ENCODE results near the gene POMC. TPM values are rescaled to one million over a fixed set of nuclear protein-coding genes. Genes with fewer than 3 reads are reported as not detected.

The POMC gene
- total and polyA plus RNA-seq, 2 of the 8 experiments (the other 6 are each of a cell fraction or from before 2014, with no cell fraction given): 1.7 to 4.7 TPM

GRCh38 chr2:25165992-25166875 is 2.1 kb downstream of the POMC start:
- no peak overlapping the region for H3K14ac ChIP-seq (ENCODE audit: insufficient read length)
- peaks cover 3% of the 10 kb centered on the region; the same call in 1 of the 2 replicates for H3K23me2 ChIP-seq (ENCODE audit: low read depth, low read length)
- no peak overlapping the region for H2AK5ac ChIP-seq (ENCODE audit: low read depth, low read length)
- H2BK5ac ChIP-seq (ENCODE audit: low read depth, low read length): no peak overlapping the region
- TF ChIP-seq POLR2AphosphoS5 (IDR thresholded peaks at IDR 0.05; ENCODE audit: low read depth, low read length): no peak
- TF ChIP-seq CTCF (IDR thresholded peaks at IDR 0.05; ENCODE audit: control extremely low read depth in 1 of 3, insufficient read depth in 1 of 3, low read depth in 1 of 3, low read length in 3 of 3): peak; percentile 66 to 82 (median 79)
- TF ChIP-seq RAD21 (IDR thresholded peaks at IDR 0.05 in 1 of 2, conservative IDR thresholded peaks at IDR 0.05 in 1 of 2; ENCODE audit: low read depth in 2 of 2, low read length in 2 of 2): peak; percentile 82 to 87
- peak; percentile 62; the same call in 1 of the 2 replicates for TF ChIP-seq YY1 (IDR thresholded peaks at IDR 0.05; ENCODE audit: low read depth, low read length)
- TF ChIP-seq CTBP2 (IDR thresholded peaks at IDR 0.05; ENCODE audit: borderline replicate concordance, insufficient read depth, insufficient read length, low read length): peak; percentile 73
- no peak overlapping the region for H3K9ac ChIP-seq (replicated peaks in 1 of 4; ENCODE audit: extremely low read depth in 1 of 4, low read depth in 3 of 4, low read length in 3 of 4)
- H3K4me2 ChIP-seq (ENCODE audit: insufficient read depth in 1 of 2, low read depth in 2 of 2, low read length in 2 of 2): no peak overlapping the region
- no peak overlapping the region for H3K4ac ChIP-seq (replicated peaks; ENCODE audit: insufficient read length, low read depth, low read length)
- H4K5ac ChIP-seq (ENCODE audit: insufficient read length, low read depth, low read length): no peak overlapping the region
- peaks cover 14 to 45% (median 41%) of the 10 kb centered on the region in 4 experiments for H3K27me3 ChIP-seq (replicated peaks in 1 of 4; ENCODE audit: control insufficient read depth in 3 of 4, extremely low read depth in 1 of 4, insufficient read depth in 3 of 4, low read length in 3 of 4)
- H3K36me3 ChIP-seq (ENCODE audit: control insufficient read depth in 2 of 4, insufficient read depth in 4 of 4, low read length in 3 of 4): no peaks in the 10 kb centered on the region
- H3K4me1 ChIP-seq (replicated peaks in 1 of 4; ENCODE audit: control insufficient read depth in 3 of 4, insufficient read depth in 4 of 4, low read length in 3 of 4): peaks cover 0 to 5% (median 4%) of the 10 kb centered on the region in 4 experiments; a peak in 5 of 7 replicates
- no peak overlapping the region for H3K4me3 ChIP-seq (ENCODE audit: extremely low read depth in 1 of 4, insufficient read depth in 2 of 4, low read depth in 3 of 4, low read length in 4 of 4)
- H2BK15ac ChIP-seq (ENCODE audit: low read length): no peak overlapping the region
- H2BK20ac ChIP-seq (ENCODE audit: low read length): no peak overlapping the region
- H3K18ac ChIP-seq (ENCODE audit: extremely low read depth, low read length): no peak overlapping the region
- H3K9me3 ChIP-seq (ENCODE audit: insufficient read depth in 2 of 2, low read depth in 1 of 2, low read length in 1 of 2): no peaks in the 10 kb centered on the region
- H3K23ac ChIP-seq (ENCODE audit: insufficient read length): no peak overlapping the region
- H3K79me1 ChIP-seq (ENCODE audit: low read depth, low read length): no peaks in the 10 kb centered on the region
- ChIA-PET CTCF (ENCODE audit: partially characterized antibody) (interaction anchor here (0.6 to 11.9 kb wide), 23 partner anchors 9 to 392 kb away, joined by 3 to 106 read pairs (median 5); no protein-coding TSS in a partner anchor), POLR2A (ENCODE audit: partially characterized antibody) (interaction anchor here (1.6 kb wide), 1 partner anchor 41 kb away, joined by 4 read pairs; no protein-coding TSS in a partner anchor)
- H4K8ac ChIP-seq (ENCODE audit: extremely low read depth, insufficient read depth, low read length): no peak overlapping the region
- no peak overlapping the region for H2AFZ ChIP-seq (ENCODE audit: low read length)
- DNase-seq (ENCODE audit: low read depth in 1 of 2, low spot score in 2 of 2) (peak in 1 of 2 experiments; percentile 65), FAIRE-seq (peak; percentile 65)
- H4K20me1 ChIP-seq (replicated peaks in 1 of 2; ENCODE audit: control insufficient read depth in 1 of 2, insufficient read depth in 2 of 2, low read length in 2 of 2): peaks cover 0 to 2% of the 10 kb centered on the region in 2 experiments
- 56% methylated on average over 10 of the region's 10 CpGs; no CpG with 5 or more reads in 1 of the 2 experiments for WGBS, 2 experiments (ENCODE audit: extremely low coverage in 1 of 2, insufficient coverage in 1 of 2, insufficient read length in 1 of 2, insufficient replicate concordance in 2 of 2, low coverage in 1 of 2, low lambda C conversion rate in 2 of 2, missing lambda C conversion rate in 1 of 2)
- no peaks in the 10 kb centered on the region for H3K79me2 ChIP-seq (ENCODE audit: control insufficient read depth in 1 of 2, insufficient read depth in 2 of 2, low read length in 2 of 2)
- no peak overlapping the region for H3K56ac ChIP-seq (replicated peaks; ENCODE audit: insufficient read length, low read depth, low read length)
- no peak overlapping the region for H3K27ac ChIP-seq (ENCODE audit: low read depth, low read length)
- no peak overlapping the region for H4K91ac ChIP-seq (replicated peaks; ENCODE audit: insufficient read length, low read length)
- no peak overlapping the region for H2BK120ac ChIP-seq (replicated peaks; ENCODE audit: low read depth, low read length)
- no peak overlapping the region for H2BK12ac ChIP-seq (ENCODE audit: low read depth, low read length)
